Measurements from ENCODE around the gene PREB.
A peak's percentile ranks its signal among the peaks of the same experiment; 100 is the strongest.
"Not testable (repeated sequence)": the region's sequence is repeated elsewhere in the genome, so short reads cannot be mapped to it uniquely, and the experiment has no call there.

The PREB gene, protein sequence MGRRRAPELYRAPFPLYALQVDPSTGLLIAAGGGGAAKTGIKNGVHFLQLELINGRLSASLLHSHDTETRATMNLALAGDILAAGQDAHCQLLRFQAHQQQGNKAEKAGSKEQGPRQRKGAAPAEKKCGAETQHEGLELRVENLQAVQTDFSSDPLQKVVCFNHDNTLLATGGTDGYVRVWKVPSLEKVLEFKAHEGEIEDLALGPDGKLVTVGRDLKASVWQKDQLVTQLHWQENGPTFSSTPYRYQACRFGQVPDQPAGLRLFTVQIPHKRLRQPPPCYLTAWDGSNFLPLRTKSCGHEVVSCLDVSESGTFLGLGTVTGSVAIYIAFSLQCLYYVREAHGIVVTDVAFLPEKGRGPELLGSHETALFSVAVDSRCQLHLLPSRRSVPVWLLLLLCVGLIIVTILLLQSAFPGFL

DNA sequence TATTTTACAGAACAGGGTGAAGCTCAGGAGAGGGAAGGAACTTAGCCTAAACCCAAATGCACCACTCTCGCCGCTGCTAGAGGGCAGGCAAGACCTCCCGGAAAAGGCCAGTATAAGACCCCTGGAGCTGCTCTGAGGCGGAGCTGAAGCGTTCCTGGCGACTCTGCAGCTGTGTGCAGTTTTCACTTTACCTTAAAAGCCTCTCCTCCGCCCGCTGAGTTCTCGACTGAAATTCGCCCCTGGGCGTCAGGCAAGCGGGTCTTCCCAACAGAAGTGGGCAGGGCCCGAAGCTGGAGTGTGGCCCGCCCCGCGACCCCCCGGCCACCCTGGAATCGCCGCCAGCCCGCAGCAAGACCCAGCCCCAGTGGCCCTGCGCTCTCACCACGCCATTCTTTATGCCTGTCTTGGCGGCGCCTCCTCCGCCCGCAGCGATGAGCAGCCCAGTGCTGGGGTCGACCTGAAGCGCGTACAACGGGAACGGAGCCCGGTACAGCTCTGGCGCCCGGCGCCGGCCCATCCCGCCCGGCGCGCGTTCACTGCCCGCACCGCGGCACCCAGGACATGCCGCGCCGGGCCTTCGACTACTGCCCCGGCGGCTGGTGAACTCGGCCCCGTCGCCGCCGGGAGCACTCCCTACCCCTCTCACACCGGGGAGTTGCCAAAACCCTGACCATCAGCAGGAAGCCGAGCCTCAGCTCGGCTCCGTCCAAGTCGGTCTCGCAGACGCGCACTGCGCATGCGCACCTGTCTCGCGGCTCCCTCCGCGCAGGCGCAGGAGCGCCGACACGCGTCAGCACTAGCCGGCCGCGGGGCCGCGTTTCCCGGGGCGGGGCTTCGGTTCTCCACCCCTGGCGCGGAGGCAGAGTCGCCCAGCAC, at the start of gene PREB:
PREB (minus strand) TSS at position 732 of the 876 bp plus-strand sequence; CDS start at position 517, 215 bp downstream.
- DNase-seq: peak; percentile 75 to 97 (median 93)

- DNase-seq: no peak
Observed at GRCh38 chr2:27184115-27184514, 49.7 kb upstream of the PREB start.

- no peak for DNase-seq
Observed at GRCh38 chr2:27182346-27182745, 47.9 kb upstream of the PREB start.

GRCh38 chr2:27179344-27180000, 45.0 kb upstream of the PREB start:
- DNase-seq: no peak

DNA sequence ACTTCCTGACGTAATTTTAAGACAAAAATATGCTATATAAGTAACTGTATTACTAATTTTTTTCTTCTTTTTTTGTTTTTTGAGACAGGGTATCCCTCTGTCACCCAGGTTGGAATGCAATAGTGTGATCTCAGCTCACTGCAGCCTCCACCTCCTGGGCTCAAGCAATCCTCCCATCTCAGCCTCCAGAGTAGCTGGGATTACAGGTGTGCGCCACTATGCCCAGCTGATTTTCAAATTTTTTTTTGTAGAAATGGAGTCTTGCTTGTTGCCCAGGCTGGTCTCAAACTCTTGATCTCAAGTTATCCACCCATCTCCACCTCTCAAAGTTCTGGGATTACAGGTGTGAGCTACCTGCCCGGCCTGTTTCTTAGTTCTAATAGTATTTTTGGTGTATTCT, 44.0 kb upstream of the PREB start:
- no peak for DNase-seq

DNA sequence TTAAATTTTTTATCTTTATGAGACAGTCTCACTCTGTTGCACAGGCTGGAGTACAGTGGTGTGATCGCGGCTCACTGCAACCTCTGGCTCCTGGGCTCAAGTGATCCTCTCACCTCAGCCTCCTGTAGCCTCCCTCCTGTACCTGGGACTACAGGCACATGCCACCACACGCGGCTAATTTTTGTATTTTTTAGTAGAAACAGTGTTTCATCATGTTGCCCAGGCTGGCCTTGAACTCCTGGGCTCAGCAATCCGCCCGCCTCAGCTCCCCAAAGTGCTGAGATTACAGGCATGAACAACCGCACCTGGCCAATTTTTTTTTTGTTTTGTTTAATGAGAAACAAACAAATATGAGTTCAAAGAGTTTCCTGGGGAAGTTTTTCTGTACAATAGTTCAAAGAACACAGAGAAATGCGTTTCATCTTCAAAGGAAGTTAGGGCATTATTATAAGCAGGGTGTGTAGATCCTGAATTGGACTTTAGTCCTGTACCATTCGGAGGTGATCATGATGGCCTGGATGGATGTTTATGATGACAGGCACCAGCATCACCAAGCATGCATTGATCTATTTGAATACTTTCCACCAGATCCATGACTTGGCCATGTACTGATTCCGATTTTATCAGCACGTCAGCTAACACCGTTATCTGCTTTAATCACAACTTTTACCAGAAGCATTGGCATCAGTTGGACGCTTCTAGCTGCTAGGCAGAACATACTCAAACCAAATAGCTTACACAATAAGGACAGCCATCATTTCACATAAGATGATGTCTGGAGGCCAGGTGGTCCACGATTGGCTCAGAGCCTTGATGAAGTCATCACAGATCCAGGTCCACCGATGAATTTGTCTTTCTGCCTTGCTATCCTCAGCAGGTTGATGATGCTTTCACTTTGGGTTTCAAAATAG, 43.3 kb upstream of the PREB start:
- DNase-seq: no peak

- not testable (repeated sequence) for DNase-seq
Observed at GRCh38 chr2:27175781-27176180, 41.3 kb upstream of the PREB start.

DNA sequence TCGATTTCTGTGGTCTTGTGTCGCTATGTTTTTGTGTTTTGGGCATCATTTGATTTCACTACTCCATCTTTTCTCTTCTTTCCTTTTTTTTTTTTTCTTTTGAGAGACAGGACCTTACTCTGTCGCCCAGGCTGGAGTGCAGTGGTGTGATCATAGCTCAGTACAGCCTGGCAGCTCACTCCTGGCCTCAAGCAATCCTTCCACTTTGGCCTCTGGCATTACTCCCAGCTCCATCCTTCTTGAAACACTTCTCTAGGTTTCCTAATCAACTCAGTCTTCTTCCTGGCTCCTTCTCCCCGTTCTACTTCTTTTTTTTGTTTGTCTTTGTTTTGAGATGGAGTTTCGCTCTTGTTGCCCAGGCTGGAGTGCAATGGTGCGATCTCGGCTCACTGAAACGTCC, 40.9 kb upstream of the PREB start:
- DNase-seq: peak in 1 of 58 donors; percentile 1

DNA sequence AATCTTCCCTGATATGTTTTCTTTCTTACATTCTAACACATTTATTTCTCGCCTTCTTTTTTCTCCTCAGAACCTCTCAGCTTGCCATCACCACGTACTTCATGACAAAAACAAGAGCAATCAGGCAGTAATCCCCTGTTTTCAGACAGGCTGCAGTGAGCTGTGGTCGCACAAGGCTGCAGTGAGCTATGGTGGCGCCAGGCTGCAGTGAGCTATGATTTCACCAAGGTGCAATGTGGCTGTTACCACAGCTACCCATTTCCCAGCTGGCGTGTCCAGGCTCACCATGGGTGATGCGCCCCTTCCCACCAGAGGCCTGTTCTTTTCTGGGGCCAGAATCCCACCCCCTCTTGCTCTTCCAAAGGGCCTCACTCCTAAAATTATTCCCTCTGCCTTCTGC, 40.2 kb upstream of the PREB start:
- DNase-seq: peak in 1 of 58 donors; percentile 14

GRCh38 chr2:27171351-27171848, 37.0 kb upstream of the PREB start:
- no peak for DNase-seq

GRCh38 chr2:27170581-27171337, 36.3 kb upstream of the PREB start:
- DNase-seq: no peak

DNA sequence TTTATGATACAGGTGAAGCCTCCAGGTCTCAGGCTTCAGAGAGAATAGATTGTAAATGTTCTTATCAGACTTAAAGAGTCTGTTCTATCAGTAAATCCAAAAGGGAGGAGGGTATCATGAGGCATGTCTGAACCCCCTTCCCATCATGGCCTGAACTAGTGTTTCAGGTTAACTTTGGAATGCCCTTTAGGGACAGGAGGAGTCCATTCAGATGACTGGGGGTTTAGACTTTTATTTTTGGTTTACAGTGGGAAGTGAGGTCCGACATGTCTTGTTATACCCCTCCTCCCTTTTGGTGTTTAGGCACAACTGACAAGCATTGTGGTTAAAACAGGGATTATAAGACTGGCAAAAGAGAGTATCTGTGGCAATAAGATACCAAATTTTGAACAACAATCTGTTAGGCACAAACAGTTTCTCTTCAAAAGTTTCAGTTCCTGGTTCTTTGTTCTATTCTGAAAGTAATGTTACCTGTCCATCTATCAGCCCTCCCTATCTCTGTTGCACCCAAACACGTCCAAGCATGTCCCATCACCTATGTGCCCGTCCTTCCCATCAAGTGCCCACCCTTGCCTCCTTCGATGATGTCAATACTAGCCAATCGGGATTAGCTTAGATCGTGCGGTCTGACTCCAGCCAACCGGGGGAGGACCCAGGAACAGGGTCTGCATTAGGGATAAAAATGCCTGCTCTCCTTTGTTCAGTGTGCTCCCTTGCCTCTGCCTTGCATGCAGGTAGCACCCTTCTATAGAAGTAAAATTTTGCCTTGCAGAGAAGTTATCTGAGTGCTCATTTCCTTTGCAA, 30.7 kb upstream of the PREB start:
- DNase-seq: no peak

DNA sequence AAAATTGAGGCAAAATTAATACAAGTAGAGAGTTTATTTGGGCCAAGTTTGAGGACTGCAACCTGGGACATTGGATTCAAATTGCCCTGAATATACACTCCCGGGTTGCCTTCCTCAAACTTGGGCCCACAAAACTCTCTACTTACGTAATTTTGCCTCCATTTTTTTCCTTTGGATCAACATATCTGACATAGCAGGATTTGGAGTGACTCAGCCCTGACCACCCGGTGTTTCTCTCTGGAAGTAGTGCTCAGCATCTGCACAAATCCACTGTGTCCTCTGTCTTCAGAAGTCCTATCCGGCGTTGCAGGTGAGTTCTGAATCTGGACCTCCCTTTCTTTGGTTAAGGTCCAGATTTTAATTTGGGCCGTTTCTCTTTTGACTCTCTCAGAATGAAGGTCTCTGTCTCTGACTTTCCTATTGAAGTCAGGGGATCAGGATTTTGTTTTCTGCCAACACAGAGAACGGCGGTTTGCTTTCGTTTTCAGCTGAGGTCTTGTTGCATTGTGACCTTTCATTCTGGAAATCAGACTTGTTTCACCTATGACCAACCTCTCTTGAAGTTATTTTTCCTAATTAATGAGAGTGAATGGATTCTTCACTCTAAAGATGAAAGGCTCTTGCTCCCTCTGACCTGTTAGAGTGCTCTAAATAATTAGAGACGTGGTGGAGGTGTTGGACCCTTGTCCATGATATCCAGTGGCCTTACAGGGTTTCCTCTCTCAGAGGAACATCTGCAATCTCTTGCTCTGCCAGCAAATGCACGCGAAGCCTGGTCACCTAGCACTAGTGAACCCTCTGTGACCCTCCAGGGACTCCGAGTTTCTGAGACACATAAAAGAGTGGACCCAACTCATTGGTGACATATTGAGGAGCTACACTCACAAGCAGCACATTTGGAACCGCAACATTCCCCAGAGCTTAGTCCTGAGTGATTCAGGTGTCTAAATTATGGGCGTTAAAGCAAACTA, 28.0 kb upstream of the PREB start:
- no peak for DNase-seq

- DNase-seq: no peak
Observed at GRCh38 chr2:27160191-27160590, 25.8 kb upstream of the PREB start.

DNA sequence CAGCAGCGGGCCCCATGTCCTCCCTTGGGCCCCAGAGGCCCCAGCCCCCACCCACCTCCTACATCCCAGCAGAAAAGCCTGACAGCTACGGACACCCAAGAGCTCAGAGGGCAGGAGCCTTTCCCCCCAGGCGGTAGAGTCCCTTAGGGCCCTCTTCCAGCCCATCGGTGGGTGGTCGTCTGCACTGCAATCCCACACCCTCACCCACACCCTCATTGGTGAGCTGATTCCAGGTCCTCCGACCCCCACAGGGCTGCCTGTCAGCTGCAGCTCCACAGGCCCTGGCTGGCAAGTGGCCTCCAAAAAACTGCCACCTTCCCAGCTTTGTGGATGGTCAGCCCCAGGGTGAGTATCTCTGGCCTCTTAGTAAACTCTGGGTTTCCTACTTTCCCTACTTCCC, 24.8 kb upstream of the PREB start:
- DNase-seq: no peak

GRCh38 chr2:27158468-27158867, 24.0 kb upstream of the PREB start:
- DNase-seq: no peak

- DNase-seq: no peak
Observed at GRCh38 chr2:27155069-27155520, 20.7 kb upstream of the PREB start.

GRCh38 chr2:27154488-27154887, 20.1 kb upstream of the PREB start:
- no peak for DNase-seq
